Peyer's patch (tissue), 4 donors: ENCODE results near the gene NMT1.

Experiments
- CTCF ChIP-seq, 6 experiments: fragments of 450-650 bp in 4 of 6; fragments of 200-600 bp in 2 of 6; sonication (generic) in 1 of 6; IDR thresholded peaks; one replicate each; pipeline ENCODE4 v1.5.1; 2017 to 2019; ENCODE audit warnings: antibody characterized with exemption in 6 of 6, mild to moderate bottlenecking in 3 of 6, moderate library complexity in 1 of 6
- POLR2A ChIP-seq, 2 donors: fragments of 450-650 bp; IDR thresholded peaks; one replicate each; pipeline ENCODE4 v1.5.1; 2017; ENCODE audit warnings: antibody characterized with exemption in 2 of 2, mild to moderate bottlenecking in 2 of 2, moderate library complexity in 2 of 2

- TF ChIP-seq CTCF (IDR thresholded peaks at IDR 0.05) (no peak), POLR2A (IDR thresholded peaks at IDR 0.05) (no peak)
These were observed 69.8 kb downstream of the NMT1 start for GRCh38 chr17:45130681-45131615.
